ENCODE data around the gene MEF2D.

Gene MEF2D

GRCh38 chr1:156480016-156480370 lies 20.6 kb downstream of the MEF2D start:
- DNase-seq = no peak
- in situ Hi-C loops (cut with HindIII; ENCODE audit: low pct_ligation_motif_present, low sequenced_read_pairs) = no loop called here
- H3K27me3 ChIP-seq (replicated peaks) = no peaks in the 10 kb centered on the region
- H3K27ac ChIP-seq = no peak overlapping the region
- peaks cover 79% of the 10 kb centered on the region for H3K36me3 ChIP-seq (replicated peaks)
- TF ChIP-seq CTCF (IDR thresholded peaks at IDR 0.05; ENCODE audit: low read depth, low read length, missing control alignments) = peak; percentile 55
- H3K4me3 ChIP-seq (ENCODE audit: low read depth, low read length) = no peak overlapping the region

GRCh38 chr1:156479093-156480015 lies 21.2 kb downstream of the MEF2D start:
- TF ChIP-seq CTCF (IDR thresholded peaks at IDR 0.05; ENCODE audit: low read depth, low read length, missing control alignments) = no peak
- peaks cover 84% of the 10 kb centered on the region for H3K36me3 ChIP-seq (replicated peaks)
- H3K27me3 ChIP-seq (replicated peaks) = no peaks in the 10 kb centered on the region
- in situ Hi-C loops (cut with HindIII; ENCODE audit: low pct_ligation_motif_present, low sequenced_read_pairs) = no loop called here
- no peak overlapping the region for H3K4me3 ChIP-seq (ENCODE audit: low read depth, low read length)
- DNase-seq = no peak
- no peak overlapping the region for H3K27ac ChIP-seq

GRCh38 chr1:156478250-156478627 lies 22.3 kb downstream of the MEF2D start:
- DNase-seq = no peak
- no peak for TF ChIP-seq CTCF (IDR thresholded peaks at IDR 0.05; ENCODE audit: low read depth, low read length, missing control alignments)
- no peak overlapping the region for H3K27ac ChIP-seq
- peaks cover 95% of the 10 kb centered on the region for H3K36me3 ChIP-seq (replicated peaks)
- H3K27me3 ChIP-seq (replicated peaks) = no peaks in the 10 kb centered on the region
- in situ Hi-C loops (cut with HindIII; ENCODE audit: low pct_ligation_motif_present, low sequenced_read_pairs) = no loop called here
- no peak overlapping the region for H3K4me3 ChIP-seq (ENCODE audit: low read depth, low read length)

GRCh38 chr1:156477526-156478249 lies 22.9 kb downstream of the MEF2D start:
- H3K27me3 ChIP-seq (replicated peaks) = no peaks in the 10 kb centered on the region
- in situ Hi-C loops (cut with HindIII; ENCODE audit: low pct_ligation_motif_present, low sequenced_read_pairs) = no loop called here
- TF ChIP-seq CTCF (IDR thresholded peaks at IDR 0.05; ENCODE audit: low read depth, low read length, missing control alignments) = no peak
- H3K27ac ChIP-seq = peak overlapping the region; percentile 53
- peaks cover 96% of the 10 kb centered on the region for H3K36me3 ChIP-seq (replicated peaks)
- no peak overlapping the region for H3K4me3 ChIP-seq (ENCODE audit: low read depth, low read length)
- DNase-seq = no peak

- Histone ChIP-seq H3K36me3 (replicated peaks) (peaks cover 93% of the 10 kb centered on the region), H3K27me3 (replicated peaks) (no peaks in the 10 kb centered on the region), H3K4me3 (ENCODE audit: low read depth, low read length) (no peak overlapping the region), H3K27ac (peak overlapping the region; percentile 53)
- no peak for TF ChIP-seq CTCF (IDR thresholded peaks at IDR 0.05; ENCODE audit: low read depth, low read length, missing control alignments)
- in situ Hi-C loops (cut with HindIII; ENCODE audit: low pct_ligation_motif_present, low sequenced_read_pairs) = no loop called here
- peak; percentile 75 for DNase-seq
These were observed 23.9 kb downstream of the MEF2D start for GRCh38 chr1:156476501-156477298.
